Endothelial cell of umbilical vein (primary cell): ENCODE measurements around the gene TEX19. TPM values are rescaled to one million over a fixed set of nuclear protein-coding genes. Genes with fewer than 3 reads are reported as not detected.

Experiments
- BruUV-seq: library from RNA; stranded (reverse); fragments of 400-500 nt; replicated peaks from 2 replicates; lab custom pipeline; 2021; lab: Mats Ljungman, UMichigan
- CTCF ChIA-PET: fragments of 300-600, 350-600 bp; sonication (Branson Sonifier 250); formaldehyde crosslinking; loops from one replicate; lab custom pipeline; 2021; ENCODE audit warnings: antibody characterized with exemption, inconsistent platforms; lab: Charles Lee
- POLR2A ChIA-PET: fragments of 300-600, 350-600 bp; sonication (Branson Sonifier 250); formaldehyde crosslinking; loops from one replicate; lab custom pipeline; 2021; ENCODE audit warnings: antibody characterized with exemption, inconsistent platforms; lab: Charles Lee
- DNase-seq: peaks from one replicate; pipeline ENCODE4 v3.0.0-alpha.2; 2011; ENCODE audit warnings: low read depth, low spot score
- FAIRE-seq: peaks from 2 replicates; lab custom pipeline; 2011; peaks lifted over from hg19 to GRCh38; lab: Jason Lieb, UNC
- H2AFZ ChIP-seq: 2 replicates; pipeline ENCODE4 v1.6.0; 2012; ENCODE audit warnings: low read depth, low read length, control low read depth, inconsistent platforms
- H3K27ac ChIP-seq: 2 replicates; pipeline ENCODE4 v1.5.1; 2011; ENCODE audit warnings: low read depth, mild to moderate bottlenecking, control low read depth, low read length, moderate library complexity; ENCODE audit not compliant: insufficient read depth
- H3K27me3 ChIP-seq, 2 experiments: 2 replicates each; pipeline versions ENCODE4 v1.6.0 to v1.6.1; 2011; ENCODE audit warnings: low read length in 2 of 2, mixed read lengths in 1 of 2; ENCODE audit not compliant: control insufficient read depth in 2 of 2, insufficient read depth in 2 of 2
- H3K36me3 ChIP-seq, 2 experiments: 2 replicates in 1 of 2; 3 replicates in 1 of 2; pipeline ENCODE4 v1.5.1; 2011; ENCODE audit warnings: low read length in 2 of 2, mild to moderate bottlenecking in 1 of 2, moderate library complexity in 1 of 2; ENCODE audit not compliant: control insufficient read depth in 2 of 2, insufficient read depth in 2 of 2; ENCODE audit errors: extremely low read depth in 1 of 2
- H3K4me1 ChIP-seq: 3 replicates; pipeline ENCODE4 v1.5.1; 2011; ENCODE audit warnings: mild to moderate bottlenecking, low read length; ENCODE audit not compliant: control insufficient read depth, insufficient read depth; ENCODE audit errors: extremely low read depth
- H3K4me2 ChIP-seq: 2 replicates; pipeline ENCODE4 v1.6.1; 2011; ENCODE audit warnings: low read length, control low read depth, mixed read lengths; ENCODE audit not compliant: insufficient read depth
- H3K4me3 ChIP-seq, 3 experiments: fragments of 200-600 bp in 1 of 3; sonication (generic), shearing (Covaris generic) in 1 of 3; replicated peaks in 1 of 3; 2 replicates each; pipeline ENCODE4 v1.5.1; 2011 to 2016; ENCODE audit warnings: control low read depth in 3 of 3, low read length in 3 of 3, mild to moderate bottlenecking in 2 of 3, inconsistent platforms in 1 of 3, low read depth in 1 of 3, moderate library complexity in 1 of 3; ENCODE audit not compliant: insufficient read depth in 1 of 3
- H3K79me2 ChIP-seq: 2 replicates; pipeline ENCODE4 v1.6.0; 2012; ENCODE audit warnings: low read length, inconsistent platforms; ENCODE audit not compliant: control insufficient read depth, insufficient read depth
- H3K9ac ChIP-seq: replicated peaks from 2 replicates; pipeline ENCODE3; 2011; ENCODE audit warnings: low read length, control low read depth; ENCODE audit not compliant: insufficient read depth; ENCODE audit errors: extremely low read depth
- H3K9me1 ChIP-seq: replicated peaks from 3 replicates; pipeline ENCODE4 v1.6.0; 2011; ENCODE audit warnings: mild to moderate bottlenecking, low read length; ENCODE audit not compliant: control insufficient read depth, insufficient read depth; ENCODE audit errors: extremely low read depth
- H3K9me3 ChIP-seq: replicated peaks from 2 replicates; pipeline ENCODE4 v1.5.1; 2012; ENCODE audit warnings: low read length, inconsistent platforms; ENCODE audit not compliant: control insufficient read depth, insufficient read depth
- H4K20me1 ChIP-seq: replicated peaks from 2 replicates; pipeline ENCODE3; 2011; ENCODE audit warnings: mild to moderate bottlenecking, low read length; ENCODE audit not compliant: control insufficient read depth, insufficient read depth; ENCODE audit errors: extremely low read depth
- CTCF ChIP-seq, 2 donors: IDR thresholded peaks; 1 replicate in 1 of 2; 2 replicates in 1 of 2; pipeline ENCODE4 v1.5.1; 2011; ENCODE audit warnings: low read length in 2 of 2, mild to moderate bottlenecking in 2 of 2, moderate library complexity in 2 of 2, control low read depth in 1 of 2, inconsistent platforms in 1 of 2, low read depth in 1 of 2; ENCODE audit not compliant: insufficient read depth in 1 of 2; ENCODE audit errors: extremely low read depth in 1 of 2
- EZH2 ChIP-seq: IDR thresholded peaks from 2 replicates; pipeline ENCODE4 v1.6.1; 2012; ENCODE audit warnings: borderline replicate concordance, low read depth, mild to moderate bottlenecking, moderate library complexity, low read length, inconsistent platforms; ENCODE audit not compliant: severe bottlenecking
- FOS ChIP-seq: IDR thresholded peaks from 2 replicates; pipeline ENCODE4 v1.6.1; 2011; ENCODE audit warnings: mild to moderate bottlenecking, low read length, moderate library complexity, borderline replicate concordance; ENCODE audit not compliant: insufficient read depth
- GATA2 ChIP-seq: IDR thresholded peaks from 2 replicates; pipeline ENCODE4 v1.7.0; 2011; ENCODE audit warnings: low read depth, mild to moderate bottlenecking, moderate library complexity, mixed read lengths, low read length; ENCODE audit not compliant: insufficient read length, insufficient read depth
- JUN ChIP-seq: IDR thresholded peaks from 2 replicates; pipeline ENCODE4 v1.6.1; 2011; ENCODE audit warnings: borderline replicate concordance, low read depth; ENCODE audit not compliant: insufficient read length, insufficient read depth
- MAX ChIP-seq: IDR thresholded peaks from 2 replicates; pipeline ENCODE4 v1.6.1; 2011; ENCODE audit not compliant: insufficient read depth, insufficient read length
- MYC ChIP-seq: IDR thresholded peaks from one replicate; pipeline ENCODE4 v1.6.1; 2011; ENCODE audit warnings: mild to moderate bottlenecking, low read depth, low read length
- POLR2A ChIP-seq: IDR thresholded peaks from 2 replicates; pipeline ENCODE4 v1.6.1; 2012; ENCODE audit warnings: low read depth, mild to moderate bottlenecking, control low read depth, low read length
- POLR2AphosphoS5 ChIP-seq: IDR thresholded peaks from 2 replicates; pipeline ENCODE4 v1.6.1; 2012; ENCODE audit warnings: low read depth, mild to moderate bottlenecking, control low read depth, low read length, moderate library complexity; ENCODE audit not compliant: insufficient read depth
- dilution Hi-C: fragments of 300-500 bp; cut with MboI; formaldehyde crosslinking; loops from one replicate; pipeline ENCODE4 v1.15.0; 2019; ENCODE audit warnings: low sequenced_read_pairs; ENCODE audit not compliant: extremely low pct_ligation_motif_present
- intact Hi-C: fragments of 100-400 bp; cut with micrococcal nuclease; formaldehyde crosslinking; loops from one replicate; pipeline ENCODE4 v1.10.0; 2022
- polyA plus RNA-seq, 4 experiments: library from polyadenylated mRNA; depleted of rRNA in 3 of 4; stranded (reverse) in 3 of 4; unstranded in 1 of 4; fragments of >200 nt; gene quantifications; 2 replicates each; pipeline versions ENCODE4 v1.2.1 to v1.2.3, GENCODE V29; 2011 to 2012; ENCODE audit warnings: missing spikeins in 1 of 4
- total RNA-seq: library from RNA; stranded (reverse); gene quantifications from 2 replicates; pipeline ENCODE4 v1.2.3, GENCODE V29; 2021

Gene TEX19
- total and polyA plus RNA-seq, 2 donors (not counting 3 experiments of a cell fraction or from before 2014, with no cell fraction given), result 0.06 TPM; not detected in 1

GRCh38 chr17:82386255-82386831, 27.3 kb downstream of the TEX19 start:
- Histone ChIP-seq H3K36me3 (no peaks in the 10 kb centered on the region), H3K79me2 (no peaks in the 10 kb centered on the region), H4K20me1 (no peaks in the 10 kb centered on the region), H3K4me3 (no peak overlapping the region), H3K9me1 (no peaks in the 10 kb centered on the region), H3K27me3 (no peaks in the 10 kb centered on the region), H3K4me1 (no peaks in the 10 kb centered on the region), H2AFZ (no peak overlapping the region), H3K4me2 (no peak overlapping the region), H3K9ac (no peak overlapping the region), H3K27ac (no peak overlapping the region), H3K9me3 (no peaks in the 10 kb centered on the region)
- no peak for TF ChIP-seq POLR2A
- no peak for TF ChIP-seq CTCF (IDR thresholded peaks at IDR 0.05; ENCODE audit: extremely low read depth in 1 of 2, insufficient read depth in 1 of 2, low read depth in 1 of 2, low read length in 2 of 2)
- TF ChIP-seq MAX, result no peak
- no peak for TF ChIP-seq EZH2
- no peak for TF ChIP-seq MYC
- TF ChIP-seq FOS, result no peak
- TF ChIP-seq GATA2, result no peak
- no peak for TF ChIP-seq POLR2AphosphoS5
- no peak for TF ChIP-seq JUN
- dilution Hi-C loops, result no loop called here
- no TSS peak for BruUV-seq
- ChIA-PET CTCF (no interaction called here), POLR2A (no interaction called here)
- FAIRE-seq (no peak), DNase-seq (no peak)
- intact Hi-C loops, result no loop called here
